ENCODE results near the gene NUP188.

DNA sequence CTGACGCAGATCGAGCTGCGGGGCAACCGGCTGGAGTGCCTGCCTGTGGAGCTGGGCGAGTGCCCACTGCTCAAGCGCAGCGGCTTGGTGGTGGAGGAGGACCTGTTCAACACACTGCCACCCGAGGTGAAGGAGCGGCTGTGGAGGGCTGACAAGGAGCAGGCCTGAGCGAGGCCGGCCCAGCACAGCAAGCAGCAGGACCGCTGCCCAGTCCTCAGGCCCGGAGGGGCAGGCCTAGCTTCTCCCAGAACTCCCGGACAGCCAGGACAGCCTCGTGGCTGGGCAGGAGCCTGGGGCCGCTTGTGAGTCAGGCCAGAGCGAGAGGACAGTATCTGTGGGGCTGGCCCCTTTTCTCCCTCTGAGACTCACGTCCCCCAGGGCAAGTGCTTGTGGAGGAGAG is 31.3 kb upstream of the NUP188 start:
- no peak for TF ChIP-seq EZH2 (IDR thresholded peaks at IDR 0.05; ENCODE audit: insufficient read depth, low read length)
- TF ChIP-seq, protein P1, sequence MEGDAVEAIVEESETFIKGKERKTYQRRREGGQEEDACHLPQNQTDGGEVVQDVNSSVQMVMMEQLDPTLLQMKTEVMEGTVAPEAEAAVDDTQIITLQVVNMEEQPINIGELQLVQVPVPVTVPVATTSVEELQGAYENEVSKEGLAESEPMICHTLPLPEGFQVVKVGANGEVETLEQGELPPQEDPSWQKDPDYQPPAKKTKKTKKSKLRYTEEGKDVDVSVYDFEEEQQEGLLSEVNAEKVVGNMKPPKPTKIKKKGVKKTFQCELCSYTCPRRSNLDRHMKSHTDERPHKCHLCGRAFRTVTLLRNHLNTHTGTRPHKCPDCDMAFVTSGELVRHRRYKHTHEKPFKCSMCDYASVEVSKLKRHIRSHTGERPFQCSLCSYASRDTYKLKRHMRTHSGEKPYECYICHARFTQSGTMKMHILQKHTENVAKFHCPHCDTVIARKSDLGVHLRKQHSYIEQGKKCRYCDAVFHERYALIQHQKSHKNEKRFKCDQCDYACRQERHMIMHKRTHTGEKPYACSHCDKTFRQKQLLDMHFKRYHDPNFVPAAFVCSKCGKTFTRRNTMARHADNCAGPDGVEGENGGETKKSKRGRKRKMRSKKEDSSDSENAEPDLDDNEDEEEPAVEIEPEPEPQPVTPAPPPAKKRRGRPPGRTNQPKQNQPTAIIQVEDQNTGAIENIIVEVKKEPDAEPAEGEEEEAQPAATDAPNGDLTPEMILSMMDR (IDR thresholded peaks at IDR 0.05; ENCODE audit: insufficient read depth, low read depth, low read length) = no peak
